NCI-H2196 (cell line): ENCODE data around the gene C6orf89.
"Not testable (repeated sequence)": the region's sequence is repeated elsewhere in the genome, so short reads cannot be mapped to it uniquely, and the experiment has no call there.

Experiments
- DNase-seq: peaks from one replicate; lab custom pipeline; 2025; ENCODE audit not compliant: unreplicated experiment; lab: John Stamatoyannopoulos, UW

The C6orf89 gene

DNA sequence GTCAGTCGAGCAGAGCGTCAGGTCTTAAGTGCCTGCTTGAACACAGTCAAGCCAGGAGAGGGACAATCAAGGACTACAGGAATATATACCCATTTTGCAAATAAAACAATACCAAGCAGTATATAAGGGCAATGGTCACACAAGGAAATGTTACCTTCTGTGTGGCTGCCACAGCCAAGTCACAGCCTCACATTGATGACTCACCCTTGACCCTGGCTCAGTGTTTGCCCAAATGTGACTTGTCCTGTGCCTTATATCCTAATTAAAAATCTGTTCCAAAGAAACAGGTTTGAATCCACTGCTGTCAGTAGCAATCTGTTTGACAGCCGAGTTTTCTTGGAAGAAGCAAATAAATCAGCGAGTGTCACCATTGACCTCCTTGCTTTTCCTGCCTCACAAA, 34.3 kb downstream of the C6orf89 start:
- no peak for DNase-seq

DNA sequence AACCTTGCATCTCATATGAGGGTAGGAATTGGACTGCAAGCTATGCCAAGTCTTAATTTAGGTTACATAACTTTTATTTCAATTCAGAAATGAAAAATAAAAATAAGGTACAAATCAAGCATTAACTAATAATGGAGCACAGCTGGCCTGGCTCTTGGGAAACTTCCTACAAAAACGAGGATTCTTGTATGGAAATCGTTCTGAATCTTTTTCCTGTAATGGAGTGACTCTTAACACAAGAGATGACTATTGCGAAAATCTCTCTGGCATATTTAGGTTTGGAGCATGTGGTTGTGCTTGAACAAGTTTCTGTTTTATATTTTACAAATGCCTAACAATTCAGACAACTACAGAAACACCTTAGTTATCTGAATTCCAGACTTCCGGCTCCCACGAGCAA, 34.8 kb downstream of the C6orf89 start:
- DNase-seq, result no peak

DNA sequence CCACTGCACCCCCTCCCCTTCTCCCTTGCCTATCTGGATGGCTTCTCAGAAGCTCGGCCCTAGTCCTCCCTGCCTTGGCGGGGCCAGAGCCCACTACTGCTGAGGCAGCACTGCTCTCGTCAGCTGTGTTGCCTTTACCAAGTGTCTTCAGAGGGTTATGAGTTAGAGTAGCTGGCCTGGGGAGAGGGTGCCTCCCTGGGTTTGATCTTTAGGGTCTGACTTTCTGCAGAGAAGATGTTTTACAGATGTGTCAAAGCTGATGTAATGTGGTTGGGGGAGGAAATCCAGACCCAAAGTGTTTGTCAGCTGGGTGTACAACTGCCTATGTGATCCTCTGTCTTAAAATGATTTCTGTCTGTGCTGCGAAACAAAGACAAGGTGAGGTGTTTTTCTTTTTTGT, 38.4 kb downstream of the C6orf89 start:
- DNase-seq, result no peak

DNA sequence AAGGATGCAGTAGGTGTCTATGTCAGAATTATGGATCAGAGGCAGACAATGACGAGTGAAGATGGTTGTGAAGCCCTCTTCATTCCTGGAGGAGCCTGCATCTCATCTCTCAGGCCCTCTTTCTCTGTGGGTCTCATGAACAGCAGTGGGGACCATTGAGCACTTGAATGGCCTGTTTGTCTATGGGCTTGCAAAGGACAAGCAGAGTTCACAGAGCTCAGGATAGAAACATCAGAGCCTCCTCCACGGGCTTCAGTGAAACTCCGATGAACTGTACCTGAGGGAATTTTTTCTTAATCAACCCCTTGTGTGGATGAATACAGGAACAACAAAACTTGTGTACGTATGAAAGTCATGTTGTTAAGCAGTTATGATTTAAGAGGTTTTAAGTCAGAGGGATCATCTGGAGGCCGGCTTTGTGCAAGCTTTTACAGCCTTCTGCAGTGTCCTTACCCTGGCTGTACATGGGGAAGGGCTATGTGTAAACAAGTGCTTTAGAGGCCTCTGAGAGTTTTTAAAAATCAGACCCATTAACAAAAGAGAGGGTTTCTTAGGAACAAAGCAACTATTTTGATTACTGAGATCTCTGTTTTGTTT, 39.1 kb downstream of the C6orf89 start:
- no peak for DNase-seq

DNA sequence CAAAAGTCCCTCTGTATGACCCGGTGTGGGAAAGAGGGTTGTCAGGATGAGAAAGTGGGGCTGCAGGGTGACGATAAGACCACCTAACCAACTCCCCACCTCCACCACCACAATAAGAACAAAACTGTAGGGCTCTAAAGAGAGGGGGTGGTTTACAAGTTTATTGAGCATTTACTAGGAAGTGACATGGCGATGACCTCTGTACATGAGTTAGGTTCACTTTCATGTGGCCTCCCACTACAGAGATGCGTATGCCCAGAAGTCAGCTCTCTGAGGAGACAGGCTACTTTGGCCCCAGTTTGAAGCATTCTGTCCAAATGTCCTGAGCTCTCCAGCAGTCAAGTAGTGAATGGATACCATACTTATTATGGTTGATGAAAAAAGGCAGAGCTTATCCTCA, 40.1 kb downstream of the C6orf89 start:
- DNase-seq, result no peak

DNA sequence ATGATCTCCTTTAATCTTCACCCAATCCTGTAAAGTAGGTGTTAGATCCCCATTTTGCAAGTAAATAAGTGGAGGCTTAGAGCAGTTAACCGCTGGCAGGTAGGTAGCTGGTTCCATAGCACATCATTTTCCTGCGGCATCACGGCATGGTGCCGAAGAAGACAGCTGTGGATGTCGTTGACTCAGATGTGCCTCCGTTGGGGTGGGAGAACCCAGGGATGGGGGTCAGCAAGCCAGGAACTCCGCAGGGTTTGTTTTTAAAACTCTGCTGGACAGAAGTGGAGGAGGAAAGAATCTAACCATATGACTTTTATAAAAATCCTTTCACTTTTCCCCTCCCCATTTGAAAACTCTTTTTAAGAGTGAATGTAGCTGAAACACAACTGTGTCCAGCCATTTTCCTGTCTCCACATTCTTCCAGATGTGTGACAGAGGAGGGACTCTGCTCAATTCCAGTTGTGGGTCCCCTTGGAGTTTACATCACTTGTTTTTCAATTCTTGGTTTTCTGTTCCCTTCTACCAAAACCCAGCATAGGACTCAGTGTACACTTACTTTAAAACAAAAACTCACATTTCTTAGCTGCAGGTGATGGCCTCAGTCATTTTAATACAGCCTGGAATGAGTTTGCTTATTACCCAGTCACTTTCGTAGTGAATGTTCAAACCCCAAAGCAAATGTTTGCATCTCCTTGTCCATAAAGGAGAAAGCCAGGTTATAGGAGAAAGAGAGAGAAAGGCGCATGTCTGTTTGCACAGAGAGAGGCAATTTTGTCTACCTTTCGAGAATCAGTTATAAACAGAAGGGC, 41.2 kb downstream of the C6orf89 start:
- DNase-seq, result no peak

DNA sequence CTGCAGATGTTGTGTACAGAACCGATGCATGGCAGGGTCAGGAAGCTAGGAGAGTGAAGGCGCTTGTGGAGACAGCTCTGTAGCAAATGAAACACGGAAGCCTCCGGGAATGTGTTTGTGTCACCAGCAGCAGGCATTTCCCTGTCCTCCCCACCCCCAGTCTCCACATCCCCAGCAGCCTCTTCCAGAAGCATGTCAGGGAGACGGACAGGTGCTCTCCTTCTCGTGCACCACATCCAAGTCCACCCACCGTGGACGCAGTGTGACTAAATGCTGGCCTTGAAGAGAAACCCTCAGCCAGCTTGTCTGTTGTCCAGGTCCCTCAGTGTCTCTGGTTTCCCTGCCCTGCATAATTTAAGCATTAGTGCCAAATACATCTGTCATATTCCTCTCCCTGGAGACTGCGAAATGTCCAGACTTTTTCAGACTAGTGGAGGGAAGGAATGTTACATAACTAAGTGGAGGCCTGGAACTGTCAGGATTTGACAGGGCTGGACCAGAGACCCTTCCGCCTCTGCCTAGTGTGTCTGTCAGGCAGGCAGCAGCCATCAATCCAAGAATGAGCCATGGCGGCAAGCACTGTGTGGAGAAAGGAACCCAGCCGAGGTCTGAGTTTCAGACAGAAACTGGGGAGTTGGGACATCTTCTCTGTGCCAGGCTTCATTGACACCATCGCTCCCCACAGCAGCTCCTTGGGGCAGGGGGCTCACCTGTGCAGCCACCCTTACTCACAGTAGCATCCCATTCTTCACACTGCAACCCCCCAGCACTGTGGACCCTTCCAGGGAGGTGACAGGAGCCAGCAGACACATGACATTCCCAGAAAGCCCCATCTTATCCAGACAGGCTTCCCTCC, 42.2 kb downstream of the C6orf89 start:
- DNase-seq, result no peak

DNA sequence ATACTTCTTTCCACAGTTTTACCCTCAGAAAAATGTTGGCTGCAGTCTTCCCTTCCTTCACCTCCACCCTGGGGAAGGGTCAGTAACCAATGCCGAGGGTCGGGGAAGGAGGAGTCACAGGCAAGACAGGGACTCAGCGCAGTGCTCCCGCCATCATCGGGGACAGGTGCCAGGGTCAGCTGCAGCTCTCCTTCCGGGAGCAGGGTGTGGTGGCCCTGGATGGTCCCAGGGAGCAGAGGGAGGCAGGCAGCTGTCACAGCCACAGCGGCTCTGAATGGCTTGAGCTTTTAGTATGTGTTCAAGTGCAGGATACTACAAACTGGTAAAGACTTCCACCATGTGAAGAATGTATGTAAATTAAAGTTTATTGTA, 42.8 kb downstream of the C6orf89 start:
- DNase-seq, result no peak

DNA sequence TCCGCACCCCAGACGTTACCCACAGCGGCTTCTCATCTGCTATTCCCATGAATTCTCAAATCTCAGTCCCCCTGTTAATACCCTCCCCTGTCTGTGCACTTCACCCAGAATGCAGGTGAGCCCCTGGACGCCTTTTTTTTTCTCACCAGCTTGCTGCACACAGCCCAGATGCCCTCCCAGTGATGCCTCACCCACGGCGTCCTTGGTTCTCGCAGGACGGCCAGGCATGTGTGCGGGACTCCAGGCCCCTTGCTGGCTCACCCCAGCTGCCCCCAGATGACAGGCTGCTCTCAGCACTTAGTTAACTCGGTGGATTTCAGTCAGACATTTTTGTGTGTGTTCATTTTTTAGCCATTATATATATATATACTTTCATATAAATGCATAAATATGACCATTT, 43.4 kb downstream of the C6orf89 start:
- no peak for DNase-seq

DNA sequence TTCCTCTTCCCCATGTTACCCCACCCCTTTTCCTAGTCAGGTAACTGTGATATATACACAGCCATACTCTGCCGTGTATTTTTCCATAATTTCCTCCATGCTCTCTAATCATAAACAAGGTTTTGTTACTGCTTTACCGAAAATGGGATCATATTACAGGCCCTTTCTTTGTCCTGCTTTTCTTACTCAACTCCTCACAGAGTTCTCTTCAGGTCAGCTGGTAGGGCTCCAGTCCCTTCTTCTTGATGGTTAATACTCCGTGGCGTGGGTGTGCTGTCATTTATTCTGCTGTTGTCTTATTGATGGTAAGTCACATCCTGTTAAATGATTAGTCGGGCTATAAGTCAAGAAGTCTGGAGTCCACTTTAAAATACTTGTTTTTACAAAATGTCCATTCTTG, 43.9 kb downstream of the C6orf89 start:
- no peak for DNase-seq

DNA sequence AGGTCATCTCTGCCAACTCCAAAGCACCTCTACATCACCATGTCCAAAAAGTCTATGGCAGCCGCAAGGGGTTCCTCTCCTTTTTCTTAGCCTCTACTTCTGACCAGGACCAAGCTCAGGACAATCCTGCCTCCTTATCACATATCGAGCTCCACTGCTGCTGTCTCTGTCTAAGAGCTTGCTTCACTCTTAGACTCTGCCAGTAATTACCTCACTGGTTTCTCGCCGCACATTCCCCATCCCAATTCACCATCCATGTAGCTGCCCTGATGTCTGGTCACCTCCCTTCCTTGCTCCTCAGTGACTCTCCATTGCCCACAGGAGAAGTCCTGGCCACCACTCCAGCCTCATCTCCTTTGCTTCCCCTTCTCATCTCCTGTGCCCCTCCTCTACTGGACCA, 44.7 kb downstream of the C6orf89 start:
- DNase-seq, result no peak

DNA sequence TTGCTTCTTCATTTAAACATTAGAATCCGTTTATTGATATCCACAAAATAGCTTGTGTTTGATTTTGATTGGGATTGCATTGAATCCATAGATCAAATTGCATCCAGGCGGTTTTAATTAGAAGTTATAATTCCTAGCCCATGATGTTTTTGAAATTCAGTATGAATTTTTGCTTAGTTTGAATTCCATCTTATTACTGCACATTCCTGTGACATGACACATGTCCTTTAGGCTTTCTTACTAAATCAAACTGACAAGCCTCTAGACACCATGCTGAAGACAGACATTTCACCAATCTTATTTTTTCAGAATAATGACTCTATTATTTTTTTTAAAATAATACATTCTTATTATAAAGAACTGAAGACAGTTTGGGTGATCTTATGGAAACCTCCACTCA, 47.4 kb downstream of the C6orf89 start:
- DNase-seq, result no peak

DNA sequence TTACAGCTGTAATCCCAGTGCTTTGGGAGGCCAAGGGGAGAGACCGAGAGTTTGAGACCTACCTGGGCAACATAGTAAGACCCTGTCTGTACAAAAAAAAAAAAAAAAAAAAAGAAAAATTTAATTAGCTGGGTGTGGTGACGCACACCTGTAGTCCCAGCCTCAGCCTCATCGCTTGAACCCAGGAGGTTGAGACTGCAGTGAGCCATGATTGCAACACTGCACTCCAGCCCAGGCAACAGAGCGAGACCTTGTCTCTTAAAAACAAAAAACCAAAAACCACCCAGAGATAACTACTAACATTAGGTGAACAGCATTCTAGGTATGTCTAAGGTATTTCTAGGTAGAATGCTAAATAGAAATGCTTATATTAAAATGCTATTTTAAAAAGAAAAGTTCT, 47.8 kb downstream of the C6orf89 start:
- no peak for DNase-seq

DNA sequence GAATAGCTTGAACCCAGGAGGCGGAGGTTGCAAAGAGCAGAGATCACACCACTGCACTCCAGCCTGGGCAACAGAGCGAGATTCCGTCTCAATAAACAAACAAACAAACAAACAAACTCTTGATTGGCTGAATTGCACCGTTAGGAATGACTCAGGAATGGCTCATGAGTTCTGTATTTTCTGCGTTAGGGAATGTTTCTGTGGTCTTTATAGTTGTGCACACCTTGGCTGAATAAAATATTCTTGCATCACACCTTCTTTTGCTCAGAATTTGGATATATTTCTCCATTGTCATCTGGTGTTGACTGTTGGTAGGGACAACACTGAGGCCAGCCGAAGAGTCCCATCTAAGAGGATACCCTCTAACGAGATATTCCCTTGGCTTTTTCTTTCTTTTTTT, 49.1 kb downstream of the C6orf89 start:
- no peak for DNase-seq

DNA sequence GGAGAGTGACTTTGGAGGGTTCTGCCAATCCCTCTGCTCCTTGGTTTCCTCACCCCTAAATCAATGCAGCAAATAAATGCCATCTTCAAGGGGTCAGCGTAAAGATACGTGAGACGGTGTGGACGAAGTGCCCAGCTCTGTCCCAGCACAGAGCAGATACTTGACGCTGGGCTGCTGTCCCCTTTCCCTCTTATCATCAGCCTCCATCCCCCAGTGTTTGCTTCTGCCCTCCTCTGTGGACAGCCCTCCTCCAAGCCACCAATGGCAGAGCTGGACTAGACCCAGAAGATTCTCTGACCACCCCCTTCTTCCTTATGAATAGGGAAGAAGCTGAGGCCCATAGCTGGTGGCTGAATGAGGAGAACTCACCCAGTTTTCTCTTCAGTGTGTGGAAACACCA, 51.1 kb downstream of the C6orf89 start:
- no peak for DNase-seq

DNA sequence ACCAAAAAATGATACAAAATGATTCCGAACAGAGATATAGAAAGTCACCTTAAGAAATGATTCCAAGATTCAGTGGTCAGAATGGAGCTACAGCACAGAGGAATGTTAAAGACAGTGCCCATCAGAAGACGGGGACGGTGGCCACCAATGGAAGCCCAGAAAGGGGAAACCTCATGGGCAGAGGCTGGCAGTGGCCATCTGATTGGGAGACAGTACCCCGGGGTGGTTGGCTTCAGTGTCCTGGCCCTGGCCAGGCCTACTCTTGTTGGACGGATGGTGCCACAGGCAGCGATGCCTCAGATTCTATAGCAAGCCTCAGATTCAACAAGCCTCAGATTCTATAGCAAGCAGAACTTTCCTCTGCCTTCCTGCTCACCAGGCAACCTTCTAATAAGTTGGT, 52.1 kb downstream of the C6orf89 start:
- no peak for DNase-seq

DNA sequence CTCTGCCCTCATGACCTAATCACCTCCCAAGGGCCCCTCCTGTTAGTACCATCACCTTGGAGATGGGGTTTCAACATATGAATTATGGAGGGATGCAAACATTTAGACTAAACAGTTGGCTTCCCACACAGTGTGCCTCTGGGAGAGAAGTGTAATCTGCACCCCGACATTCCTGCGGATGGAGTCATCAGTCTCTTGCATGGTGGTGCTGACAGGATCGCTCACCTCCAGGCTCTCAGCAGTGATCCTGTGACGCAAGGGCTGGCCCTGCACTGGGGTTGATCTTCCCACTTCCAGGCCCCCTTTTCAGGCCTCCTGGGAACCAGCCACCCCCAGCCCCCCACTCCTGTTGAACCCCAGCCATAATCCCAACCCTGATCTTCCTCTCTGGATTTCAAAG, 52.8 kb downstream of the C6orf89 start:
- DNase-seq, result no peak

DNA sequence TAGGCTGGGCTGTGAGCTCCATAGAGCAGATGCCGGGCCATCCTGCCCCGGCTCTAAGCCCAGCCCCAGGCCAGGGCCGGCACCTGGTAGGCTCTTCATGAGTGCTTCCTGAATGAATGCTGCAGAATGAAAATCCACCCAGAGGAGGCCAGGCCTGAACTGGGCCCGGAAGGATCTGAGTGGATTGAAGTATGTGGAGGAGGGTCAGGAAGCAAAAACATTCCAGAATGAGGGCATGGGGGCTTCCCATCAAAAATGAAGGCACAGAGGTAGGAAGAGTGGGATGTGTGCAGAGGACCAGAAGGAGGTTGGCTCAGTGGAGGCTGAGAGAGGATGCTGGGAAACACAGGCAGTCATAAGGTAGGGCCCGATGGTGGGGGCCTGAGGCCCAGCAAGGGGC, 53.3 kb downstream of the C6orf89 start:
- DNase-seq, result not testable (repeated sequence)

DNA sequence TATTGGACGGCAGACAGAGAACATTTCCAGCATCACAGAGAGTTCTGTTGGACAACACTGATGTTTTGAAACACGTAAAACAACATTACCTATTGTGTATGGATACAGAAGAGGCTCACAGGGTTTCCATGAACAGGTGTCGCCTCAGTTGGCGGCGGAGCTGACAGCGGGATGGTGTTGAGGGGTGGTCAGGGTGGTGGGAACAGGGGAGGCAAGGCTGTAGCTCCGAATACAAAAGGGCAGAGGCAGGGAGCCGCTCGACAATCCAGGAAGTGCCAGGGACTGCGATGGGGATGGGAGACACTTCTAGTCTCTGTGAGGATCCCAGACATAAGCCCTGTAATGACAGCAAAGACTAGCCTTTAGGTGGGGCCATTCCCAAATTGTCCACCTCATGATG, 54.3 kb downstream of the C6orf89 start:
- no peak for DNase-seq

DNA sequence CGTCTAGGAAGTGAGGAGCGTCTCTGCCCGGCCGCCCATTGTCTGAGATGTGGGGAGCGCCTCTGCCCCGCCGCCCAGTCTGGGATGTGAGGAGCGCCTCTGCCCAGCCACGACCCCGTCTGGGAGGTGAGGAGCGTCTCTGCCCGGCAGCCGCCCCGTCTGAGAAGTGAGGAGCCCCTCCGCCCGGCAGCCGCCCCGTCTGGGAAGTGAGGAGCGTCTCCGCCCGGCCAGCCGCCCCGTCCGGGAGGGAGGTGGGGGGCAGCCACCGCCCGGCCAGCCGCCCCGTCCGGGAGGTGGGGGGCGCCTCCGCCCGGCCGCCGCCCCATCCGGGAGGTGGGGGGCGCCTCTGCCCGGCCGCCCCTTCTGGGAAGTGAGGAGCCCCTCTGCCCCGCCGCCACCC, 55.8 kb downstream of the C6orf89 start:
- DNase-seq, result not testable (repeated sequence)

DNA sequence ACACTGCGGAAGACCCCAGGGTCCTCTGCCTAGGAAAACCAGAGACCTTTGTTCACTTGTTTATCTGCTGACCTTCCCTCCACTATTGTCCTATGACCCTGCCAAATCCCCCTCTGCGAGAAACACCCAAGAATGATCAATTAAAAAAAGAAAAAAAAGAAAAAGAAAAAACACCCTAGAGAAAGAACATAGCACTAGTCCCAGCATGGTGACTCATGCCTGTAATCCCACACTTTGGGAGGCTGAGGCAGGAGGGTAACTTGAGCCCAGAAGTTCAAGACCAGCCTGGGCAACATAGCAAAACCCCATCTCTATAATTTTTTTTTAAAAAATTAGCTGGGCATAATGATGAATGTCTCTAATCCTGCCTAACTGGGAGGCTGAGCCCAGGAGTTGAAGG, 56.6 kb downstream of the C6orf89 start:
- not testable (repeated sequence) for DNase-seq

DNA sequence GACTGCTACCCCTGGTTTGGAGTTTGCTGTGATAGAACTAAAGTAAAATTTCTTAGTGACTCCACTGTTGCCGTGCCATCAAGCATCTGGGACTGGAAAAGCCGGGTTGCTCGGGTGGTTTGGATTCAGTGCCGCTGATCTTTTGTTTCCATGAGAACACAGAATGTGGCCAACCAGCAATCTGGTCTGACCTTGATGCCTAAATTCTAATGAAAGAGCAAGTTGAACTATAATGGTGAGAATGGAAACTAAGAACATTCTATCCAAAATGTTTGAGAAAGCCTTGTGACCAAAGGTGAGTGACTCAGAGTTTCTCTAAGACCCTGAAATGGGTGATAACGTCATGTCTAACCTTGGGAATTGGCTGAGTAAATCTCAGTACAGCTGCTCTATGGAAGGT, 58.9 kb downstream of the C6orf89 start:
- no peak for DNase-seq
